H1 (cell line): ENCODE data around the gene JAKMIP1. TPM values are rescaled to one million over a fixed set of nuclear protein-coding genes. Genes with fewer than 3 reads are reported as not detected.

Experiments
- USF2 ChIP-seq: IDR thresholded peaks from 2 replicates; pipeline ENCODE4 v1.6.1; 2011; ENCODE audit warnings: low read length, improper control_type of control experiment
- YY1 ChIP-seq: IDR thresholded peaks from 2 replicates; pipeline ENCODE4 v1.6.1; 2011; ENCODE audit warnings: low read depth, mild to moderate bottlenecking, low read length
- polyA plus RNA-seq, 7 experiments: library from polyadenylated mRNA; depleted of rRNA in 3 of 7; stranded (reverse) in 5 of 7; unstranded in 2 of 7; fragments of >200 nt in 5 of 7; fragments of 200-250 nt in 2 of 7; gene quantifications; 1 replicate in 5 of 7; 2 replicates in 1 of 7; 4 replicates in 1 of 7; pipeline versions ENCODE4 v1.2.1 to v1.2.3, GENCODE V29; 2011 to 2013; ENCODE audit warnings: missing spikeins in 2 of 7, mixed read lengths in 2 of 7
- total RNA-seq: library from RNA; stranded (reverse); fragmentation: NEBNext Ultra II Directional; extraction: Animal tissue kit (Norgen Biotek cat#: 25700); gene quantifications from 2 replicates; pipeline ENCODE4 v1.2.1, GENCODE V29; 2021

The JAKMIP1 gene
- total and polyA plus RNA-seq, 2 of the 8 experiments (the other 6 are each of a cell fraction or from before 2014, with no cell fraction given), result 2.5 to 4.4 TPM

- TF ChIP-seq USF2 (no peak), YY1 (no peak)
These were observed 164.6 kb downstream of the JAKMIP1 start (continued) for GRCh38 chr4:6035786-6036185.
